Endothelial cell (in vitro differentiated cells): ENCODE data around the gene TRAK1. TPM values are rescaled to one million over a fixed set of nuclear protein-coding genes. Genes with fewer than 3 reads are reported as not detected.

ENCODE experiments used
- DNase-seq: peaks from one replicate; pipeline ENCODE4 v3.0.0; 2021; ENCODE audit warnings: low spot score
- H3K27ac Mint-ChIP-seq: one replicate; pipeline ENCODE4 v1.8.0; 2021; ENCODE audit warnings: mixed read lengths, inconsistent platforms; ENCODE audit not compliant: unreplicated experiment
- H3K27me3 Mint-ChIP-seq: one replicate; pipeline ENCODE4 v1.8.0; 2021; ENCODE audit warnings: mild to moderate bottlenecking, moderate library complexity, mixed read lengths, inconsistent platforms; ENCODE audit not compliant: unreplicated experiment
- H3K36me3 Mint-ChIP-seq: one replicate; pipeline ENCODE4 v1.8.0; 2021; ENCODE audit warnings: mild to moderate bottlenecking, low read depth, mixed read lengths, inconsistent platforms; ENCODE audit not compliant: unreplicated experiment
- H3K4me1 Mint-ChIP-seq: one replicate; pipeline ENCODE4 v1.8.0; 2021; ENCODE audit warnings: mild to moderate bottlenecking, mixed read lengths, inconsistent platforms; ENCODE audit not compliant: unreplicated experiment
- H3K4me3 Mint-ChIP-seq: one replicate; pipeline ENCODE4 v1.8.0; 2021; ENCODE audit warnings: mild to moderate bottlenecking, mixed read lengths, inconsistent platforms; ENCODE audit not compliant: unreplicated experiment
- H3K9me3 Mint-ChIP-seq: one replicate; pipeline ENCODE4 v1.8.0; 2021; ENCODE audit warnings: mixed read lengths, inconsistent platforms; ENCODE audit not compliant: unreplicated experiment
- CTCF ChIP-seq: fragments of 200-600 bp; sonication (generic); IDR thresholded peaks from one replicate; pipeline ENCODE4 v1.5.0; 2021; ENCODE audit warnings: antibody characterized with exemption; ENCODE audit not compliant: unreplicated experiment
- total RNA-seq: library from RNA; stranded (reverse); fragmentation: NEBNext Ultra II Directional; extraction: Animal tissue kit (Norgen Biotek cat#: 25700); gene quantifications from one replicate; pipeline ENCODE4 v1.2.1, GENCODE V29; 2021; ENCODE audit not compliant: unreplicated experiment

TRAK1 gene
- total RNA-seq, 1 donor from 2014 or later, result 48.2 TPM

GRCh38 chr3:42222942-42223693 lies 132.0 kb downstream of the TRAK1 start:
- H3K36me3 Mint-ChIP-seq, result peaks cover 33% of the 10 kb centered on the region
- peaks cover 7% of the 10 kb centered on the region for H3K4me1 Mint-ChIP-seq
- DNase-seq, result no peak
- H3K4me3 Mint-ChIP-seq, result no peak overlapping the region
- no peak for TF ChIP-seq CTCF
- no peak overlapping the region for H3K27ac Mint-ChIP-seq
- H3K9me3 Mint-ChIP-seq, result no peaks in the 10 kb centered on the region
- peaks cover 3% of the 10 kb centered on the region for H3K27me3 Mint-ChIP-seq

- no peak for DNase-seq
- H3K36me3 Mint-ChIP-seq, result peaks cover 33% of the 10 kb centered on the region
- no peak overlapping the region for H3K27ac Mint-ChIP-seq
- peak overlapping the region; percentile 79 for H3K4me3 Mint-ChIP-seq
- H3K9me3 Mint-ChIP-seq, result no peaks in the 10 kb centered on the region
- peaks cover 7% of the 10 kb centered on the region for H3K4me1 Mint-ChIP-seq
- peaks cover 3% of the 10 kb centered on the region for H3K27me3 Mint-ChIP-seq
- no peak for TF ChIP-seq CTCF
Measured at GRCh38 chr3:42224178-42224577, 133.0 kb downstream of the TRAK1 start.

- TF ChIP-seq CTCF, result no peak
- Mint-ChIP-seq H3K9me3 (no peaks in the 10 kb centered on the region), H3K27ac (no peak overlapping the region), H3K27me3 (peaks cover 3% of the 10 kb centered on the region), H3K36me3 (peaks cover 32% of the 10 kb centered on the region), H3K4me3 (peak overlapping the region; percentile 28), H3K4me1 (peaks cover 12% of the 10 kb centered on the region)
- no peak for DNase-seq
Measured at GRCh38 chr3:42224658-42225421, 133.7 kb downstream of the TRAK1 start.

GRCh38 chr3:42225486-42226363 lies 134.6 kb downstream of the TRAK1 start:
- Mint-ChIP-seq H3K27me3 (peaks cover 4% of the 10 kb centered on the region), H3K4me1 (peaks cover 12% of the 10 kb centered on the region), H3K27ac (no peak overlapping the region), H3K9me3 (no peaks in the 10 kb centered on the region), H3K36me3 (peaks cover 26% of the 10 kb centered on the region), H3K4me3 (no peak overlapping the region)
- no peak for DNase-seq
- no peak for TF ChIP-seq CTCF
